CD14-positive monocyte (primary cell): ENCODE data around the gene SLC13A3. TPM values are rescaled to one million over a fixed set of nuclear protein-coding genes. Genes with fewer than 3 reads are reported as not detected.

Source experiments
- DNase-seq, 3 donors: peaks; one replicate each; pipeline ENCODE4 v3.0.0-alpha.2; 2011 to 2022
- H2AFZ ChIP-seq: 2 replicates; pipeline ENCODE4 v1.6.0; 2012; ENCODE audit warnings: mild to moderate bottlenecking, low read depth, low read length, inconsistent platforms; ENCODE audit not compliant: insufficient read depth, poor library complexity, severe bottlenecking
- H3K27ac ChIP-seq, 2 donors: 1 replicate in 1 of 2; 2 replicates in 1 of 2; pipeline ENCODE4 v1.5.1; 2012 to 2013; ENCODE audit warnings: low read length in 2 of 2, control low read depth in 1 of 2, inconsistent platforms in 1 of 2, low read depth in 1 of 2, mild to moderate bottlenecking in 1 of 2
- H3K27me3 ChIP-seq, 2 donors: one replicate each; pipeline versions ENCODE4 v1.6.0 to v1.6.1; 2011 to 2013; ENCODE audit warnings: low read length in 2 of 2; ENCODE audit not compliant: control insufficient read depth in 2 of 2, insufficient read depth in 2 of 2
- H3K36me3 ChIP-seq, 2 donors: replicated peaks in 1 of 2; 1 replicate in 1 of 2; 2 replicates in 1 of 2; pipeline versions ENCODE4 v1.5.1 to v1.6.1; 2012 to 2013; ENCODE audit warnings: low read length in 2 of 2, control low read depth in 1 of 2, inconsistent platforms in 1 of 2, mild to moderate bottlenecking in 1 of 2; ENCODE audit not compliant: insufficient read depth in 2 of 2, control insufficient read depth in 1 of 2
- H3K4me1 ChIP-seq, 2 donors: 1 replicate in 1 of 2; 2 replicates in 1 of 2; pipeline versions ENCODE4 v1.5.1 to v1.6.1; 2012 to 2013; ENCODE audit warnings: low read length in 2 of 2, control low read depth in 1 of 2, inconsistent platforms in 1 of 2, mild to moderate bottlenecking in 1 of 2, moderate library complexity in 1 of 2; ENCODE audit not compliant: insufficient read depth in 2 of 2, control insufficient read depth in 1 of 2
- H3K4me2 ChIP-seq: replicated peaks from 2 replicates; pipeline ENCODE3; 2012; ENCODE audit warnings: low read length, moderate library complexity, mild to moderate bottlenecking; ENCODE audit not compliant: poor library complexity, severe bottlenecking; ENCODE audit errors: extremely low read depth
- H3K4me3 ChIP-seq, 3 experiments: fragments of 200-600 bp in 1 of 3; sonication (generic) in 1 of 3; replicated peaks in 1 of 3; 1 replicate in 2 of 3; 2 replicates in 1 of 3; pipeline ENCODE4 v1.5.1; 2011 to 2013; ENCODE audit warnings: low read length in 3 of 3, mild to moderate bottlenecking in 3 of 3, control low read depth in 2 of 3, low read depth in 2 of 3, inconsistent platforms in 1 of 3, moderate library complexity in 1 of 3
- H3K79me2 ChIP-seq: 2 replicates; pipeline ENCODE4 v1.6.0; 2012; ENCODE audit warnings: mild to moderate bottlenecking, control low read depth, inconsistent platforms, low read length, moderate library complexity; ENCODE audit not compliant: insufficient read depth
- H3K9ac ChIP-seq: 2 replicates; pipeline ENCODE4 v1.6.0; 2017; ENCODE audit warnings: low read length, mild to moderate bottlenecking; ENCODE audit not compliant: insufficient read depth, poor library complexity, severe bottlenecking
- H3K9me3 ChIP-seq, 2 donors: replicated peaks in 1 of 2; 1 replicate in 1 of 2; 2 replicates in 1 of 2; pipeline versions ENCODE4 v1.5.1 to v1.6.1; 2012 to 2013; ENCODE audit warnings: low read length in 2 of 2, control low read depth in 1 of 2; ENCODE audit not compliant: control insufficient read depth in 1 of 2, insufficient read depth in 1 of 2
- H4K20me1 ChIP-seq: 2 replicates; pipeline ENCODE4 v1.6.0; 2012; ENCODE audit warnings: mild to moderate bottlenecking, low read length, control low read depth, moderate library complexity; ENCODE audit not compliant: insufficient read depth
- H3K27ac Mint-ChIP-seq, 7 donors: one replicate each; pipeline ENCODE4 v1.8.0; 2020; ENCODE audit warnings: mild to moderate bottlenecking in 7 of 7, mixed read lengths in 7 of 7, moderate library complexity in 6 of 7, inconsistent platforms in 2 of 7
- H3K27me3 Mint-ChIP-seq, 3 donors: one replicate each; pipeline ENCODE4 v1.8.0; 2021 to 2022; ENCODE audit warnings: low read depth in 3 of 3, mild to moderate bottlenecking in 3 of 3, mixed read lengths in 3 of 3, moderate library complexity in 3 of 3, inconsistent platforms in 1 of 3
- H3K36me3 Mint-ChIP-seq, 2 donors: one replicate each; pipeline ENCODE4 v1.8.0; 2020; ENCODE audit warnings: mixed read lengths in 2 of 2, inconsistent platforms in 1 of 2, mild to moderate bottlenecking in 1 of 2
- H3K4me1 Mint-ChIP-seq: one replicate; pipeline ENCODE4 v1.8.0; 2020; ENCODE audit warnings: mild to moderate bottlenecking, mixed read lengths
- H3K4me3 Mint-ChIP-seq, 2 donors: one replicate each; pipeline ENCODE4 v1.8.0; 2020; ENCODE audit warnings: mild to moderate bottlenecking in 2 of 2, mixed read lengths in 2 of 2, moderate library complexity in 1 of 2
- H3K9me3 Mint-ChIP-seq, 7 donors: one replicate each; pipeline ENCODE4 v1.8.0; 2020 to 2022; ENCODE audit warnings: mixed read lengths in 7 of 7, mild to moderate bottlenecking in 6 of 7, moderate library complexity in 6 of 7, inconsistent platforms in 2 of 7
- WGBS: methylation state at CpG from one replicate; pipeline ENCODE4 v1.1.5; 2013; ENCODE audit warnings: missing lambda C conversion rate; ENCODE audit not compliant: insufficient coverage; 5-methylcytosine and 5-hydroxymethylcytosine counted together
- intact Hi-C, 2 donors: fragments of 100-400 bp; cut with micrococcal nuclease; formaldehyde crosslinking; loops; one replicate each; pipeline versions ENCODE4 v1.15.0 to v1.15.1; 2023
- polyA plus RNA-seq, 3 donors: library from polyadenylated mRNA; depleted of rRNA in 1 of 3; unstranded in 2 of 3; stranded (reverse) in 1 of 3; fragments of 300-500 nt in 2 of 3; fragments of >200 nt in 1 of 3; fragmentation: Illumina TruSeq in 2 of 3; gene quantifications; 1 replicate in 2 of 3; 2 replicates in 1 of 3; pipeline ENCODE4 v1.2.3, GENCODE V29; 2012 to 2021
- TF ChIP-seq, protein P1 (sequence below): fragments of 200-600 bp; IDR thresholded peaks from one replicate; pipeline ENCODE4 v1.8.0; 2022; ENCODE audit warnings: antibody characterized with exemption, mild to moderate bottlenecking

SLC13A3 gene
- polyA plus RNA-seq, 3 donors: 0.04 TPM; not detected in 2

- Mint-ChIP-seq H3K36me3 (no peaks in the 10 kb centered on the region), H3K9me3 (peaks cover 0 to 10% (median 2%) of the 10 kb centered on the region in 7 donors), H3K27me3 (peaks cover 3 to 19% (median 7%) of the 10 kb centered on the region in 3 donors), H3K4me3 (no peak overlapping the region), H3K27ac (no peak overlapping the region), H3K4me1 (peaks cover 14% of the 10 kb centered on the region)
- no peak for DNase-seq
- no peak overlapping the region for H3K4me2 ChIP-seq
- H3K79me2 ChIP-seq: no peaks in the 10 kb centered on the region
- no CpG with 5 or more reads among the region's 2 CpGs for WGBS
- TF ChIP-seq, protein P1, sequence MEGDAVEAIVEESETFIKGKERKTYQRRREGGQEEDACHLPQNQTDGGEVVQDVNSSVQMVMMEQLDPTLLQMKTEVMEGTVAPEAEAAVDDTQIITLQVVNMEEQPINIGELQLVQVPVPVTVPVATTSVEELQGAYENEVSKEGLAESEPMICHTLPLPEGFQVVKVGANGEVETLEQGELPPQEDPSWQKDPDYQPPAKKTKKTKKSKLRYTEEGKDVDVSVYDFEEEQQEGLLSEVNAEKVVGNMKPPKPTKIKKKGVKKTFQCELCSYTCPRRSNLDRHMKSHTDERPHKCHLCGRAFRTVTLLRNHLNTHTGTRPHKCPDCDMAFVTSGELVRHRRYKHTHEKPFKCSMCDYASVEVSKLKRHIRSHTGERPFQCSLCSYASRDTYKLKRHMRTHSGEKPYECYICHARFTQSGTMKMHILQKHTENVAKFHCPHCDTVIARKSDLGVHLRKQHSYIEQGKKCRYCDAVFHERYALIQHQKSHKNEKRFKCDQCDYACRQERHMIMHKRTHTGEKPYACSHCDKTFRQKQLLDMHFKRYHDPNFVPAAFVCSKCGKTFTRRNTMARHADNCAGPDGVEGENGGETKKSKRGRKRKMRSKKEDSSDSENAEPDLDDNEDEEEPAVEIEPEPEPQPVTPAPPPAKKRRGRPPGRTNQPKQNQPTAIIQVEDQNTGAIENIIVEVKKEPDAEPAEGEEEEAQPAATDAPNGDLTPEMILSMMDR: no peak
- no peak overlapping the region for H3K27ac ChIP-seq
- H3K9me3 ChIP-seq: no peaks in the 10 kb centered on the region
- no peak overlapping the region for H3K4me3 ChIP-seq
- intact Hi-C loops: no loop called here
- no peaks in the 10 kb centered on the region for H3K36me3 ChIP-seq
- H4K20me1 ChIP-seq: no peaks in the 10 kb centered on the region
- H3K27me3 ChIP-seq: peaks cover 2 to 12% of the 10 kb centered on the region in 2 donors
- no peak overlapping the region for H2AFZ ChIP-seq
- peaks cover 8 to 11% of the 10 kb centered on the region in 2 donors for H3K4me1 ChIP-seq
- H3K9ac ChIP-seq: no peak overlapping the region
These were observed 141.7 kb downstream of the SLC13A3 start for GRCh38 chr20:46509523-46509922.

Other genes starting within 250 kb of the SLC13A3 start
- 10 to 100 TPM; 35.3 to 53.1 (median 42.3) TPM for gene ELMO2, start 244.8 kb downstream of the SLC13A3 start, polyA plus RNA-seq
- under 1 TPM in 1 of 3 donors, not detected in 2; 0.04 TPM for gene ZNF334, start 137.9 kb downstream of the SLC13A3 start, polyA plus RNA-seq
- not detected for gene OCSTAMP, start 100.8 kb downstream of the SLC13A3 start, polyA plus RNA-seq
- 10 to 100 TPM in 1 of 3 donors, 1 to 10 TPM in 2; 1.4 to 10.9 (median 9.5) TPM for gene TP53RK, start 38.0 kb upstream of the SLC13A3 start, polyA plus RNA-seq
- gene SLC2A10, start 58.2 kb upstream of the SLC13A3 start, polyA plus RNA-seq: not detected
- gene EYA2, start 243.4 kb upstream of the SLC13A3 start, polyA plus RNA-seq: under 1 TPM in 2 of 3 donors, not detected in 1; 0.04 to 0.16 TPM